Measurements from ENCODE around the gene IFNL1.
"Not testable (repeated sequence)": the region's sequence is repeated elsewhere in the genome, so short reads cannot be mapped to it uniquely, and the experiment has no call there.

Gene IFNL1

GRCh38 chr19:39309305-39309670 lies 13.1 kb downstream of the IFNL1 start:
- DNase-seq: not testable (repeated sequence)

- DNase-seq: no peak
Measured at GRCh38 chr19:39310558-39311311, 14.5 kb downstream of the IFNL1 start.

GRCh38 chr19:39314016-39314728 lies 18.0 kb downstream of the IFNL1 start:
- no peak for DNase-seq

- no peak for DNase-seq
Measured at GRCh38 chr19:39315933-39316332, 19.7 kb downstream of the IFNL1 start.

- DNase-seq: no peak
Measured at GRCh38 chr19:39316627-39317321, 20.6 kb downstream of the IFNL1 start.

GRCh38 chr19:39317476-39317875 lies 21.3 kb downstream of the IFNL1 start:
- DNase-seq: no peak

GRCh38 chr19:39318071-39318470 lies 21.9 kb downstream of the IFNL1 start:
- DNase-seq: no peak

GRCh38 chr19:39318690-39319089 lies 22.5 kb downstream of the IFNL1 start:
- no peak for DNase-seq

- no peak for DNase-seq
Measured at GRCh38 chr19:39319098-39319891, 23.1 kb downstream of the IFNL1 start.

GRCh38 chr19:39319892-39320248 lies 23.7 kb downstream of the IFNL1 start:
- no peak for DNase-seq

- no peak for DNase-seq
Measured at GRCh38 chr19:39321117-39321831, 25.1 kb downstream of the IFNL1 start.

GRCh38 chr19:39321832-39322176 lies 25.6 kb downstream of the IFNL1 start:
- no peak for DNase-seq

- DNase-seq: no peak
Measured at GRCh38 chr19:39324242-39324842, 28.1 kb downstream of the IFNL1 start.

- peak; percentile 11 for DNase-seq
Measured at GRCh38 chr19:39325778-39326665, 29.8 kb downstream of the IFNL1 start.

- no peak for DNase-seq
Measured at GRCh38 chr19:39327363-39328045, 31.3 kb downstream of the IFNL1 start.

- peak; percentile 41 for DNase-seq
Measured at GRCh38 chr19:39328046-39328705, 32.0 kb downstream of the IFNL1 start.

- DNase-seq: no peak
Measured at GRCh38 chr19:39329948-39330347, 33.7 kb downstream of the IFNL1 start.

- no peak for DNase-seq
Measured at GRCh38 chr19:39332293-39332692, 36.1 kb downstream of the IFNL1 start.

- DNase-seq: not testable (repeated sequence)
Measured at GRCh38 chr19:39332738-39333137, 36.5 kb downstream of the IFNL1 start.

GRCh38 chr19:39333507-39333906 lies 37.3 kb downstream of the IFNL1 start:
- no peak for DNase-seq
